Panc1 (cell line): ENCODE measurements around the gene HES5.

ENCODE experiments used
- CTCF ChIP-seq: fragments of 450-650 bp; IDR thresholded peaks from 2 replicates; pipeline ENCODE4 v1.5.1; 2017; ENCODE audit warnings: mild to moderate bottlenecking
- TCF7L2 ChIP-seq: IDR thresholded peaks from 2 replicates; pipeline ENCODE4 v1.6.1; 2011; ENCODE audit warnings: mild to moderate bottlenecking, low read depth, low read length, inconsistent platforms

- no peak for TF ChIP-seq TCF7L2
- TF ChIP-seq CTCF, result no peak
Measured at GRCh38 chr1:2575801-2576663, 46.0 kb upstream of the HES5 start.
